NCI-H748 (cell line): ENCODE results near the gene EVPLL.
"Not testable (repeated sequence)": the region's sequence is repeated elsewhere in the genome, so short reads cannot be mapped to it uniquely, and the experiment has no call there.

ENCODE experiments used
- DNase-seq: peaks from one replicate; lab custom pipeline; 2025; ENCODE audit not compliant: unreplicated experiment; lab: John Stamatoyannopoulos, UW

Gene EVPLL

DNA sequence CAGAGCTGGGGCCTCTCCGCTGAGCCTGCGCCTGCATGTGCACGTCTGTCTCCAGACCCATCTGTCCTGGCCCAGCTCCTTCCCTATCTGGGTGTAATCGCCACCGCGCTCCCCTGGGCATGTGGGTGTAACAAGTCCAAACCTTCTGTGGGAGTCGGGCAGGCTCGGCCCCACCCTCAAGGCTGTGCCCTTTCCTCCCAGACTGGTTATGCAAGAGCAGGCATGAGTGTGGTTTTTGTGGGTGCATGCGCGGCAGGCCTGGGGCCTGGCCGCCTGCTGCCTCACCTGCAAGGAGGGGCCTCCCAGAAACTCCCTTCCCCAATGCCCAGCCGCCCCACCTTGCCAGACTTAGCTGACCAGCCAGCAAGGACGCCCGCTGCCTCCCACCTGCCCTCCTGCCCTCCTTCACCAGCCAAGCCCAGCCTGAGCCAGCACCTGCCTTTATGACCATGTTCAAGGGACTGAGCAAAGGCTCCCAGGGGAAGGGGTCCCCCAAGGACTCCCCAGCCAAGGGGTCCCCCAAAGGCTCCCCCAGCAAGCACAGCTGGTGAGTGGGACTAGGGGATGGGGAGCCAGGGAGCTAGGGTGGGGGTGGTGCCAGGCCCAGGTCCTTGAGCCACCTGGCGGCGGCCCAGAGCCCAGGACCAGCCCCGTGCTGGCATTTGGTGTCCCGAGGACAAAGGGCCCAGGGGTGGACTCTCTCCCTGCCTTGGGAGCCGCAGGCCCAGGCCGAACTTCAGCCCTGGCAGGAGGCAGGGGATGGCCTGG, at the start of gene EVPLL:
Gene EVPLL, plus strand, starts transcription at position 342 of the 768 bp plus-strand sequence. CDS start 3,160 bp downstream, outside the sequence.
- DNase-seq = no peak

DNA sequence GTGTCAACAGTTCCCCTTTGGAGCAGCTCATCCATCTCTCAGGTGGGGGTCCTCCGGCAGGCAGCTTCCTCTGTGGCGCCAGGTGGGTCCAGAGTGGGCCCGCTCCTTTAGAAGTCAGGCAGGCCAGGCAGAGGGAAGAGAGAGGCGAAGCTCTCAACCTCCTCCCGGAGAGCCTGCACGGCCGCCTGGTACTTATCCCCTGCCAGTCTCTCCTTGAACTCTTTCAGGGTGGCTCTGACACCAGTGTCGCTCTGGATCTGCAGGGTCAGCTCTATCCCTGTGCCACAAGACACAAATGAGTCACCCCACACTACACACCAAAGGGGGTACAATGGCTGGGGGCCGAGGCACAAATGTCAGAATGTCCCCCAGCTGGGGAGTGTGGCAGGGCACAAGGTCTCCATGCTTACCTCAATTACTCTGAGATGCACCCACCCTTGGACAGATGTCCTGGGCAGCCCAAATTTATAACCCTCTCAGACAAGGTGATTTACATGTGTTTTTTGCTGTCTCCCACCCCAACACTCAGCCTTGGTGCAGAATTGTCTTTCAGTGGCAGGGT, 48.9 kb upstream of the EVPLL start:
- no peak for DNase-seq

DNA sequence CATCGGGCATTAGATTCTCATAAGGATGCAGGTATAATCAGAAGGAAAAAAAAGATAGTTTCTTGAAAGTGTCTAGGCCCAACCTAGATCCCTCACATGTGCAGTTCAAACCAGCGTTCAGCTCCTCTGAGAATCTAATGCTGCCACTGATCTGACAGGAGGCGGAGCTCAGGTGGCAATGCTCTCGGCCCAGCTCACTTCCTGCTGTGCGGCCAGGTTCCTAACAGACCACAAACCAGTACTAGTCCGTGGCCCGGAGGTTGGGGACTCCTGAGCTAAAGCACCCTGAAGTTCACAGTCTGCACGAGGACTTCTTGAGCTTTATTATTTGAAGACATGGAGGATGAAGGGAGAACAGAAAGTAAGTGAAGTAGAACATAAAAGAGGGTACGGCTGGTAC, 45.7 kb upstream of the EVPLL start:
- DNase-seq = no peak

DNA sequence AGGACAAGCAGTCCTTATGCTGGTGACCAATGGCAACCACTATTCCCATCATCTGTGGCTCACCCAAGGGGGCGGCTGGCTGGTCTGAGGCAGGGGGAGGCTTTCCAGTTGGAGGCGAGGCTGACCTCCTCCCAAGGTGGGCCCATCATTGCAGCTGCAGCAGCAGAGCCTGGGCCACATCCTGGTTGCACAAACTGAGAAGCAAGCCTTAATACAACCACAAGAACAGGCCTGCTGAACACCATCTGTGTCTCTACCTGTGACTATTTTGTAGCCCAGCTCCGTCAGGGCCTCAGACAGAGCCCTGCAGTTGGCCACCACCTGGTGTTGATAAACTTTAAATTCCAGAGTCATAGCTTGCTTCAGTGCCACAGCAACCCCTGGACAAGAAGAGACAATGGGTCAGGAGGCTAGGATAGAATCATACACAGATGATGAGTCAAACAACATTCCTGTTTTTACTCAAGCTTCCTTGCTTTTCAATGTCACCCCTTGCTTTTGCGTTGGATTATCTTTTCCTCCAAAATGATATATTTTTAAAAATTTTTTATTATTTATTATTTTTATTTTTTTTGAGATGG, 44.6 kb upstream of the EVPLL start:
- DNase-seq = no peak

DNA sequence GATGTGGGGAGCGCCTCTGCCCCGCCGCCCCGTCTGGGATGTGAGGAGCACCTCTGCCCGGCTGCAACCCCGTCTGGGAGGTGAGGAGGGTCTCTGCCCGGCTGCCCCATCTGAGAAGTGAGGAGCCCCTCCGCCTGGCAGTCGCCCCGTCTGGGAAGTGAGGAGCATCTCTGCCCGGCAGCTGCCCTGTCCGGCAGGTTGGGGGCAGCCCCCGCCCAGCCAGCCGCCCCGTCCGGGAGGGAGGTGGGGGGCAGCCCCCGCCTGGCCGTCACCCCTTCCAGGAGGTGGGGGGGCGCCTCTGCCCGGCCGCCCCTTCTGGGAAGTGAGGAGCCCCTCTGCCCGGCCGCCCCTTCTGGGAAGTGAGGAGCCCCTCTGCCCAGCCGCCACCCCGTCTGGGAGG, 39.4 kb upstream of the EVPLL start:
- not testable (repeated sequence) for DNase-seq

DNA sequence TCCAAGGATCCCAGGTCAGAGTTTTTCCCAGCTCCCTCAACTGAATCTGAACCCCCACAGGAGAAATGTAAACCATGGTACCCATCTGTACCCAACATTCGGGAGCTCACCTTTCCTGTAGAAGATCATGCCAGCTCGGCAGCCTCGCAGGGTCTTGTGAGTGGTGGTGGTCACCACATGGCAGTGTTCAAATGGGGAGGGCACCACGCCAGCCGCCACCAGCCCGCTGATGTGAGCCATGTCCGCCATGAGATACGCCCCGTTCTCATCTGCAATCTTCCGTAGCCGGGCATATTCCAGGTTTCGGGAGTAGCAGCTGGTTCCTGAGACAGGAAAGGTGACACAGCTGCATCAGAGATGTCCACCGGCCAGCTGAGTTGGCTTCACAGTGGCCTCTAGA, 37.6 kb upstream of the EVPLL start:
- no peak for DNase-seq

DNA sequence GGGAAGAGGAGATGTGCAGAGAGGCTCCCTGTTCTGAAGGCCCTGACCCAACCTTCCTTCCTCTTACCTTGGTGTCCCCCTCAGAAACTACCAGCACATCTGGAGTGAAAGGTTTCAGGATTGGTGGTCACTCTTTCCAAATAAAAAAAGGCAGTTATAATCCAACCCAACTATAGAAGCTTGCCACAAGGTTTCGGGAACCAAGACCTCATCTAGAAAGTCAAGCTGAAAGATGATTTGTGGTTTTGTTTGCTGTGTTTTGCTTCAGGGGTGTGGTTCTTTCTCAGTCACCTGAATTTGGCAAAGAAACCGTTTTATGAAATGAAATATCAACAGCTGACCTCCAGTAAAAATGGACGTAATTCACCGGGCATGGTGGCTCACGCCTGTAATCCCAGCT, 33.6 kb upstream of the EVPLL start:
- DNase-seq = no peak

DNA sequence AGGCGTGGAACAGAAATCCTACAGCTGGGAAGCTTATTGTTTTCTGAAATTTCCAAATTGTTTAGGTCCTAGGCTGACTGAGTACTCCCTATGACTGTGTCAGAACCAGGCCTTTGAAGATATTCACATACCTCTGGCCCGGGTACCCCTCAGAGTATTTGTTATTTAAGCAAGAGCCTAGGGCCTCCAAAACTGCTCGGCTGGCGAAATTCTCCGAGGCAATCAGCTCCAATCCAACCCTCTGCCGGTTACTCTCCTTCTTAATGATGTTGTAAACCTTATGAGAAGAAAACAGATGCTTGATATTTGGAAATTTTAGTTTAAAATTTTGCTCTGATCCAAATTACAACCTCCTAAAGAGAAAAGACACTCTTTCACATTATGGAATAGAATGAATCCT, 24.0 kb upstream of the EVPLL start:
- DNase-seq = no peak

DNA sequence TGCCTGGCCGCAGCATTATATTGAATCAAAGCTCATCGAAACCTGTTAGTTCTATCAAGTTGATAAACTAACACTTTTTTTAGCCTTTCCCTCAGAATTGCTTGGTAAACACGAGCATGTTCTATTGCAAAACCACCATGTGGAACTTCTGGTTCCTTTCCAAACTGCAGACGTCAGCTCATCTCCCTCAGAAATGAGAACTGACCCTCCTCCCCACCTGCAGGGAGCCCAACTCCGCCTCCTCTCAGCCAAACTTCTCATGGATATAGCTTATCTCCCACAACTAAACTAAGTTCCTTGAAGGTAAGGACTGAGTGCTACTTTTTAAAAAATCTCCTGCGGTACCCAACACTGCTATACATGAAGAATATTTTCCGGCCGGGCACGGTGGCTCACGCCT, 21.0 kb upstream of the EVPLL start:
- DNase-seq = no peak

DNA sequence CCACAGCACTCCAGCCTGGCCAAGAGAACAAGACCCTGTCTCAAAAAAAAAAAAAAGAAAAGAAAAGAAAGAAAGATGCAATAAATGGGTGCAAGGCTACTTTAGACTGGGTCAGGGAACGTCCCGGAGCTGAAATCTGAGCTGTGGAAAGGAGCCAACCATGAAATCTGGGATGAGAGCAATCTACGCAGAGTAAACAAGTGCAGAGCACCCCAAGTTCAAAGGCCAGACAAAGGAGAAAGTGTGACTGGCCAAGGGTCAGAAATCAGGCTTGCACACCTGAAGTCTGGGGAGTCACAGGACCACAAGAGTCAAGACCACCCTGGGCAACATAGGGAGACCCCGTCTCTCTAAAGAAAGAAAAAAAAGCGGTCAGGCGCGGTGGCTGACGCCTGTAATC, 17.1 kb upstream of the EVPLL start:
- no peak for DNase-seq

DNA sequence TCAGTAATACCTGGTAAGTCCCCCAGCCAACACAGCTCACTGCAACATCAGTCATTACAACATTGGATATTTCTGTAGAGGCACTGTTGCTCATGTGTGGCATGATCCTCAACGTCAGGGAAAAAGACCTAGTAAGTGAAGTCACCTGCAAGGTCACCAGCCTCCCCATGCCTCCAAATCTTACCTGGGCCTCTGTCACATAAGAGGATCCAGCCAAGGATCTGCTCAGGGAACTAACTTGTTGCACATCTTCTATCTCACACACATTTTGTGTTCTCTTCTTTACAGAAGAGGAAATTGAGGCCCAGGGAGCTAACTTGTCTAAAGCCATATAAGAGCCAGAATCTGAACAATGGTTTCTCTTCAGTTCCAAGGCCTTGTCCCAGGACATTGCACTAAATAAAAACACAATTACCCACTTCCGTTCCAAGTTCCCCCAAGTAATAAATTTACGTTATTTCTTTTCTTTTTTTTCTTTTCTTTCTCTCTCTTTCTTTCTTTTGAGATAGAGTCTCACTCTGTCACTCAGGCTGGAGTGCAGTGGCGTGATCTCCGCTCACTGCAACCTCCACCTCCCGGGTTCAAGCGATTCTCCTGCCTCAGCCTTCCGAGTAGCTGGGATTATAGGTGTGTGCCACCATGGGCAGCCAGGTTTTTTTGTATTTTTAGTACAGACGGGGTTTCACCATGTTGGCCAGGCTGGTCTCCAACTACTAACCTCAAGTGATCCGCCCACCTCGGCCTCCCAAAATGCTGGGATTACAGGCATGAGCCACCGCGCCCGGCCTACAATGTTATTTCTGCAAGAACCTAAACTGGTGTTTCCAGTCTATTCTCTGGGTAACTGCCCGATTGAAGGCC, 15.5 kb upstream of the EVPLL start:
- no peak for DNase-seq

DNA sequence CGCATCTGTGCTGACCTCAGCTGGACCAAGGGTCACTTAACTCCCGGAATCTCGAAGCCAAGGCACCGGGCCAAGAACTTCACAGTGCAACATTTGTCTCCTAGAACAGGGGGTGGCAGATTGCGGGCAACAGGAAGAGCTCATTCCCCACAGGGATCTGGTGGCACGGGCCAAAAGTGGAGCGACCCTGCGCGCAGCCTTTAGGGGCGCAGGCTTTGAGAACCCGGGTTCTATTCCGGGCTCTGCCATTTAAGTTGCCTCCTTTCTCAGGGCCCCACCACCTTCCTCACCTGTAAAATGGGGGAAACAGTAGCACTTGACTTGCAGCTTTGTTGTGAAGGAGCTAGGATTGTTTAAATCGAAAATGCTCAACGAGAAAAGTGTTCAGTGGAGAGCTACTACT, 14.9 kb upstream of the EVPLL start:
- peak; percentile 60 for DNase-seq

DNA sequence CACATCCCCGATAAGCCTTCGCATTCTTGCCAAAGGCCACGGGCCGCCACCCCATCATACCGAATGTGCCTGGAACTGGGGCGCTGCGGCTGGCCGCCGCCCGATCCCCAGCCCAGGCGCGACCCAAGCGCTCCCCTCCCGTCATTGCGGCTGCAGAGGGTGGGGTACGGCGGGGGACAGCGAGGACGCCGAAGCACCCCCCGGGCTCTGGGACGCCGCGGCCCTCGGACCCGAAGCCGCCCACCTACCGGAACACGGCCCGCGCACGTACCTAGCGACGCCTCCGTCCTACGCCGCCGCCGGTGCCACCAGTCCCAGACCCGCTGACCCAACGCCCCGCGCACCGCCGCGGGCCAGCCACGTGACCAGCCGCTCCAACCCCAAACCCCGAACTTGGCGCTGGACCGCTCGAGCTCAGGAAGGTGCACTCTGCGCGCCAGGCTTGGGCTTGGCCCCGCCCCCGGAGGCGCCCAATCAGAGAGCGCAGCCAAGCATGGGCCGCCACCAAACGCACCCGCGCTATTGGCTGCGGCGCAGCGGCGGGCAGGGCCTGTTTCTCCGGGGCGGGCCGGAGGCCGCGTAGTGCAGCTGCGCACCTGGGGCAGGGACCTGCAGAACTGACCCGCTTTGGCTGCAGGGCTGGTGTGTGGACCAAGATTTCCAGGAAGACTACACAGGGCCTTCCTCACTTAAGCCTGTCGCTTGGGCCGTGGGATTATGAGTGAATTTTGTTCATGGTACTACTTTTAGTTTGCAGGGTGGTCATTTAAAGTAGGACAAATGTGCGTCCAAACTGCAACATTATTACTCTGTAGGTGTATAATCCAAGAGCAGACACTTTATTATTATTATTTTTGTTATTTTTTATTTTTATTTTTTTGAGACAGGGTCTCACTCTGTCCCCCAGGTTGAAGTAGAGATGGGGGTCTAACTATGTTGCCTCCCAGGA, 14.2 kb upstream of the EVPLL start, which contains the start of gene SHMT1:
Gene SHMT1, minus strand, starts transcription at position 450 of the 949 bp plus-strand sequence. CDS start 7,569 bp downstream, outside the sequence.
- DNase-seq = peak; percentile 98

DNA sequence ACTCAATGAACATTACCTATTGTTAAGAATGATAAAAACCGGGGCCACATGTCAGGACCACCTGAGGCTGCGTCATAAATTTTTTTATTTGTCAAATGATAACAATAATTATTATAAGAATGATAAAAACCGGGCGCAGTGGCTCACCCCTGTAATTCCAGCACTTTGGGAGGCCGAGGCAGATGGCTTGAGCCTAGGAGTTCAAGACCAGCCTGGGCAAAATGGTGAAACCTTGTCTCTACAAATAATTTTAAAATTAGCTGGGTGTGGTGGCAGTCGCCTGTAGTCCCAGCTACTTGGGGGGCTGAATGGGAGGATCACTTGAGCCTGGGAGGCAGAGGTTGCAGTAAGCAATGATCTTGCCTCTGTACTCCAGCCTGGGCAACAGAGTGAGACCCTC, 13.4 kb upstream of the EVPLL start:
- no peak for DNase-seq

DNA sequence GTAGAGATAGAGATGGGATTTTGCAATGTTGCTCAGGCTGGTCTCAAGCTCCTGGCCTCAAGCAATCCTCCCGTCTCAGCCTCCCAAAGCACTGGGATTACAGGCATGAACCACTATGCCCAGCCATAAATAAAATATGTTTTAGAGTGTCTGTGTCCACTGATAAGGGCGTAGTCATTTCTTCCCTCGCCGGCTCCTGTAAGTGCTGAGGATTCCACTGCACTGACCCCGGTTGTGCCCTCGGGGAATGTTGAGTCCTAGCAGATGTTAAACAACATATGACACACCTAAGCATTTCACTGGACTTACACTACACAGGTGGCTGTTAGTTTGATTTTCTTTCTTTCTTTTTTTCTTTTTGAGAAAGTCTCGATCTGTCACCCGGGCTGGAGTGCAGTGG, 8.6 kb upstream of the EVPLL start:
- DNase-seq = no peak

DNA sequence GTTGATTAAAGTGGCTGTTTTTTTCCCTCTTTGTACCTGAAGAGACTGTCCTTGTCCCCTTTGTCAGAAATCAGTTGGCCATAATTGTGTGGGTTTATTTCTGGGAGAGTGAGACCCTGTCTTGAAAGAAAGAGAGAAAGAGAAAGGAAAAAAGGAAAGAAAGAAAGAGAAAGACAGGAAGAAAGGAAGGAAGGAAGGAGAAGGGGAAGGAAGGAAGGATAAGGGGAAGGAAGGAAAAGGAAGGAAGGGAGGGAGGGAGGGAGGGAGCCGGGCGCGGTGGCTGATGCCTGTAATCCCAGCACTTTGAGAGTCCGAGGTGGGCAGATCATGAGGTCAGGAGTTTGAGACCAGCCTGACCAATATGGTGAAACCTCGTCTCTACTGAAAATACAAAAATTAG, 6.8 kb upstream of the EVPLL start:
- DNase-seq = no peak

DNA sequence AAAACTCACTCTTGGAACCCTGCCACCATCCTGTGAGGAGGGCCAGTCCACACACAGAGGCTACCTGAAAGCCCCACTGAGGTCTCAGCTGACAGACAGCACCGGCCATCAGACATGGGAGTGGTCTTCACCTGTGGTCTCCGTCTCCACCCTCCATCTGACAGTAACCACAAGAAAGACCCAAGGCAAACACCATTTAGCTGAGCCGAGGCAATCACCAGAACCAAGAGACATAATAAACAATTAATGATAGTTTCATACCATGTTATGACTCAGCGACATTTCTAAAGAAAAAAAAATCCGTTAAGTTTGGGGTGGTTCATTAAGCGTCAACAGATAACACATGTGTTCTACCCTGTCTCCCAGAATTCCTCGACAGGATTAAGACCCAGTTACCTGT, 6.1 kb upstream of the EVPLL start:
- no peak for DNase-seq

DNA sequence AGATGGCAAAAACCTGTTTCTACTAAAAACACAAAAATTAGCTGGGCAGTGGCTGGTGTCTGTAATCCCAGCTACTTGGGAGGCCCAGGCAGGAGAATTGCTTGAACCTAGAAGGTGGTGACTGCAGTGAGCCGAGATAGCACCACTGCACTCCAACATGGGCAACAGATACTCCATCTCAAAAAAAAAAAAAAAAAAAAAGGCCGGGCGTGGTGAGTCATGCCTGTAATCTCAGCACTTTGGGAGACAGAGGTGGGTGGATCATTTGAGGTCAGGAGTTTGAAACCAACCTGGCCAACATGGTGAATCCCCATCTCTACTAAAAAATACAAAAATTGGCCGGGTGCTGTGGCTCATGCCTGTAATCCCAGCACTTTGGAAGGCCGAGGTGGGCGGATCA, 4.4 kb upstream of the EVPLL start:
- DNase-seq = not testable (repeated sequence)

DNA sequence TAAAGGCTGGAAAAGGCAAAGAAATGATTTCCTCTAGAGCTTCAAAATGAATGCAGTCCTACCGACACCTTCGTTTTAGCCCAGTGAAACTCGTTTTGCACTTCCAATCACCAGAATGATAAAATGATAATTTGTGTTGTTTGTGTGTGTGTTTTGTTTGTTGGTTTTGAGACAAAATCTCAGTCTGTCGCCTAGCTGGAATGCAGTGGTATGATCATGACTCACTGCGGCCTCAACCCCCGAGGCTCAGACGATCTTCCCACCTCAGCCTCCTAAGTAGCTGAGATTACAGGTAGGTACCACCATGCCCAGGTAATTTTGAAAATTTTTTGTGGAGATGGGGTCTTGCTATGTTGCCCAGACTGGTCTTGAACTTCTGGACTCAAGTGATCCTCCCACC, 3.4 kb upstream of the EVPLL start:
- DNase-seq = no peak

DNA sequence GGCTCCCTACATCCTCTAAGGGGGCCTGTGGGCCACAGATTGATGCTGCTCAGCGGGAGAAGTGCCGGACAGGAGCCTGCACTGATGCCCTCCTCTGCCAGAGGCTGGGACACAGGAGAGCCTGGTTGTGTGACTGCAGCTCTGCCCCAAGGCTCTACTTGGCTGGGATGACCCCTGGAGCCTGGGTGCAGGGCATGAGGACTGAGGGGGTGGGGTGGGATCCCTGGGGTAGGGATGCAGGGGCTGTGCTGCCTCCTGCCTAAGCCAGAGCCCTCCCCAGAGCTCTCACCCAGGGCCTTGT, 577 bp downstream of the EVPLL start:
- no peak for DNase-seq

DNA sequence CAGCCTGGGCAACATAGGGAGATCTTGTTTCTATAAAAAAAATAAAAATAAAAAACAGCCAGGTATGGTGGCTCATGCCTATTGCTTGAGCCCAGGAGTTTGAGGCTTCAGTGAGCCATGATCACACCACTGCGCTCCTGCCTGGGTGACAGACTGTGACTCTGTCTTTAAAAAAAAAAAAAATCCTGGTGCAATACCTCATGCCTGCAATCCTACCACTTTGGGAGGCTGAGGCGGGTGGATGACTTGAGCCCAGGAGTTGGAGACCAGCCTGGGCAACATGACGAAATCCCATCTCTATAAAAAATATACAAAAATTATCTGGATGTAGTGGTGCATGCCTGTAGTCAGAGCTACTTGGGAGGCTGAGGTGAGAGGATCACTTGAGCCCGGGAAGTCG, 1.0 kb downstream of the EVPLL start:
- DNase-seq = not testable (repeated sequence)
